NCI-H748 treated with DMSO at 0.1 percent for 48 hours (cell line): Measurements from ENCODE around the gene TIMM13.
"Not testable (repeated sequence)": the region's sequence is repeated elsewhere in the genome, so short reads cannot be mapped to it uniquely, and the experiment has no call there.

Source experiments
- DNase-seq: peaks from one replicate; lab custom pipeline; 2025; lab: John Stamatoyannopoulos, UW

The TIMM13 gene

GRCh38 chr19:2431318-2432055 is 4.1 kb upstream of the TIMM13 start:
- DNase-seq: no peak

- DNase-seq: no peak
These were observed 2.6 kb upstream of the TIMM13 start for GRCh38 chr19:2429917-2430535.

- DNase-seq: no peak
These were observed 1.6 kb upstream of the TIMM13 start for GRCh38 chr19:2428756-2429711.

GRCh38 chr19:2428321-2428690 is 920 bp upstream of the TIMM13 start:
- no peak for DNase-seq

GRCh38 chr19:2426611-2427428 is 566 bp downstream of the TIMM13 start:
- DNase-seq: no peak

- DNase-seq: no peak
These were observed 1.5 kb downstream of the TIMM13 start for GRCh38 chr19:2425622-2426581.

GRCh38 chr19:2424686-2425621 is 2.4 kb downstream of the TIMM13 start:
- no peak for DNase-seq

GRCh38 chr19:2423915-2424685 is 3.3 kb downstream of the TIMM13 start:
- DNase-seq: no peak

GRCh38 chr19:2423071-2423914 is 4.1 kb downstream of the TIMM13 start:
- DNase-seq: no peak

GRCh38 chr19:2421581-2422306 is 5.6 kb downstream of the TIMM13 start:
- DNase-seq: no peak

- no peak for DNase-seq
These were observed 6.9 kb downstream of the TIMM13 start for GRCh38 chr19:2420490-2420889.

- DNase-seq: no peak
These were observed 7.6 kb downstream of the TIMM13 start for GRCh38 chr19:2419754-2420153.

- no peak for DNase-seq
These were observed 9.4 kb downstream of the TIMM13 start for GRCh38 chr19:2417881-2418406.

- DNase-seq: not testable (repeated sequence)
These were observed 9.9 kb downstream of the TIMM13 start for GRCh38 chr19:2417436-2417835.

GRCh38 chr19:2416321-2417097 is 10.9 kb downstream of the TIMM13 start:
- no peak for DNase-seq

GRCh38 chr19:2415973-2416319 is 11.4 kb downstream of the TIMM13 start:
- DNase-seq: no peak
